Myometrial cell (primary cell): Measurements from ENCODE around the gene STAT2. TPM values are rescaled to one million over a fixed set of nuclear protein-coding genes. Genes with fewer than 3 reads are reported as not detected.

Experiments used
- total RNA-seq: library from RNA; depleted of rRNA; stranded (reverse); fragments of >200 nt; gene quantifications from 2 replicates; pipeline ENCODE4 v1.2.3, GENCODE V29; 2015

Gene STAT2
- total RNA-seq, result 135 and 143 TPM in 2 replicates

DNA sequence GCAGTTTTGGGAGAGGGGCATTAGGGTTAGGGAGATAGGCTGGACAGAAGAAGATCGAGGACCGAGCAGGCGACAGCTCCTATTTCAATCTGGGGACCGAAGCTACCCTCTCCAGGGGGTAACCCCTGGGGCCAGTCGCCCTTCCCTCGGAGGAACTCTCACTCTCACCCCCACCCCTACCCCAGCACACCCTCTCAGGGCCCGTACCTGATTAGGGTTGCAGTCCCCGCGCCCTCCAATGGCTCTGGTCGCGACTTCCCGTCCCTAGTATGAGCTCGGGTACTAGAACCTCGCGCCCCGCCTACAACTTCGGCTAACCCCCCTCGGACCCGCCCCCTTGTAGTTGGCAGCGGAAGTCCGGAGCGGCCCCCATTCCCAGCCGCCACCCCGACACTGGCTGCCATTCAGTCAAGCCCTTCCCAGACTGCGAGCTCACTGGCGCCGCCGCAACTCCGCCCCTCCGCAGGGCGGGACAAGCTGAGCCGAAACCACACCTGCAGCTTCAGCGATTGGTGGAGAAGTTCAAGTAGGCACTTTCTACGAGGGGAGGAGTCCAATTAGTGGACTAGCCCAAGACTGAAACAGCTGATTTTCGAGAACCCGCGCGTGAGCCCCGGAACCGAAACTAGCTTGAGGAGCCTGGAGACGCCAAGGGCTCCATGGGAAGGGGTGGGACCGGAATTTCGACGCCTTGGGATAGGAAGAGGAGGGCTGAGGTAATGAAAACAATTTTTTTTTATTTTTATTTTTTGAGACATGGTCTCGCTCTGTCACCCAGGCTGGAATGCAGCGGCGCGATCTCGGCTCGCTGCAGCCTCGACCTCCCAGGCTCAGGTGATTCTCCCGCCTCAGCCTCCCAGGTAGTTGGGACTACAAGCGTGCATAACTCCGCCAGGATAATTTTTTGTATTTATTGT is at the start of gene STAT2:
STAT2 (minus strand) TSS at position 257 of the 917 bp plus-strand sequence. CDS start 3,536 bp downstream, outside the sequence.

DNA sequence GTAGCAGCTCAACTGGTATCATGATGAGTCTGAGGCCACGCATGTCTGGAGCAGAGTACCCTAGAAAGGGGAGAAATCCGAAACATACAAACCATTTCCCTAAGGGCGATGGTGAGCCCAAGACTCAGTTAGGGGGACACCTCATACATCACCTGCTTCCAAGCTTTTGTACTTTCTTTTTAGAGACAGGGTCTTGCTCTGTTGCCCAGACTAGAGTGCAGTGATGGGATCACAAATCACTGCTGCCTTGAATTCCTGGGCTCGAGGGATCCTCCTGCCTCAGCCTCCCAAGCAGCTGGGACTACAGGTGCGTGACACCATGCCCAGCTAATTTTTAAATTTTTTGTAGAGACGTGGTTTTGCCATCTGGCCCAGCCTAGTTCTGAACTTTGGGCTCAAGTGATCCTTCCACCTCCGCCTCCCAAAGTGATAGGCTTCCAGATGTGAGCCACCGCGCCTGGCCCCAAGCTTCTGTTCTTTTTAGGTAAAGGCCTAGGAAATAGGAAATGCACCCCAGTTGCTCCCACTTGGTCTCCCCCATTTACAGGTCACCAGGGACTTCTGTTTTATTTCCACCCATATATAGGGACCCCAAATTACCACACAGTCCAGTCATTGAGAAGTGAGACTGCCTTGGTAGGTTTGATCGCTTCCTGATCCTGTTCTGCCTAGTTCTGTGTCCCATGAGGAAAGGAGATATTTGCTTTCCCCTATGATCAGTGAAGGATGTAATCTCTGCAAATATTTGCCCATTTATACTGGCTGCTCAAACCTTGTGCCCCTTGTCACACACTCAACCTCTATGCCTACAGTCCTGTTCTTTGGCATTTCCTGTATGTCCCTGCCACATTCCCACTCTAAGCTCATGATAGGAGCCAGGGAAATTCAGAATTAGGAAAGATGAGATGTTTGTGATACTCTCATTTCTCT is 2.5 kb upstream of the STAT2 start, which contains the start of gene APOF:
APOF (minus strand) TSS at position 728 of the 930 bp plus-strand sequence; CDS start at position 616, 112 bp downstream.

DNA sequence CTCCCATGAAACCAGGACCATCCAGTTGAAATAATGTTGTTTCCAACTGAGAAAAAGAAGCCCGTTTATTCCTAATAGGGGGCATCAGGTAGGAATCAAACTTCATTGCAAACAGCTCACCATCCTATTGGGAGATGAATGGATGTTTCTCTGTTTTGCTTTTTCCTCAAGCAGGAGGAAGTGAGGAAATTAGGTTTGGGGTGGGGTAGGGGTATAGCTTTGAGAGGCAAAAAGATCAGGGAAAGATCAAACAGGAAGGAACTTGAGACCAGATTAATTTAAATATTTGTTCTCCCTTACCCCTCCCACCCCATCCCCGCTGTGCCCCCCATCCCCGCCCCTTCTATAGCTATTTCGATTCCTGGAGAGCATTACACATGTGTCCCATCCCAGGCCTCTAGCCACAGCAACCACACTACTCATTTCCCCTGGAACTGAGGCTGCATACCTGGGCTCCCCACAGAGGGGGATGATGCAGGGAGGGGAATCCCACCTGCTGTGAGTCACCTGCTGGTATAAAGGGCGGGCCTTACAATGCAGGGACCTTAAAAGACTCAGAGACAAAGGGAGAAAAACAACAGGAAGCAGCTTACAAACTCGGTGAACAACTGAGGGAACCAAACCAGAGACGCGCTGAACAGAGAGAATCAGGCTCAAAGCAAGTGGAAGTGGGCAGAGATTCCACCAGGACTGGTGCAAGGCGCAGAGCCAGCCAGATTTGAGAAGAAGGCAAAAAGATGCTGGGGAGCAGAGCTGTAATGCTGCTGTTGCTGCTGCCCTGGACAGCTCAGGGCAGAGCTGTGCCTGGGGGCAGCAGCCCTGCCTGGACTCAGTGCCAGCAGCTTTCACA is 21.4 kb downstream of the STAT2 start, which contains the start of gene IL23A:
IL23A (plus strand) TSS at position 577 of the 850 bp plus-strand sequence; CDS start at position 738, 161 bp downstream.

DNA sequence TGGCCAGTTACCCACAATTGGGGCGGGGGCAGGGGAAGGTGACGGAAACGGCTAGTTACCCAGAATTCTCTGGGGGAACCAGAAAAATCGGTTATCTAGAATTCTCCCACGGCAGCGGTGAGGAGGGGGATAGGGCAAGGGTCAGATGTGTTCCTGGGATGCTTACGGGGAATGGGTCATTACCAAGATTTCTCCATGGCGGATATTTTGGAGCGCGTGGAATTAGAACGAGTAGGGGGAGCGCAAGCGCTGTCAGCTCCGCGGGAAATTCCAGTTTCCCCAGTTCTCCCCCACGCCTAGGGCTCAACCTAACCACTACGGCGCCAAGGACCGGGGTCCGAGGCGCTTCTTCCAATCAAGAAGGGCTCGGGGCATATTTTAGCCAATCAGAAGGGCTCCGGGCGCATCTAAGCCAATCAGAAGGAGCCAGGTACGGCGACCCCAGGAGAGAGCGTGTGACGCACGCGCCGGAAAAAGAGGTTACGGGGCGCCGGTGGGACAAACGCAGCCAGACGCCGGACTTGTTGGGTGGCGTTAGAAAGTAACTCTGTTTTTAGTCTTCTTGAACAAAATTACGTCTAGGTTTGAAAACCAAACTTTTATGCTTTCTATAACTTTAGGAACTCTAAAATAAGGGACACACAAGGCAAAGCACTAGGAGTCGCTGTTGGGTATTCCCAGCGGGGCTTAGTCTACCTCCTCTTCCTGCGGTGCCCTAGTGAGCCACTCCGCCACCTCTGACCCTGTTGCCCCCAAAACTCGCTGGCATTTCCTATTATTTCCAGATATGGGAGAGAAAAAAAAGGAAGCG is 26.0 kb downstream of the STAT2 start, which contains the start of gene PAN2:
PAN2 (minus strand) TSS at position 322 of the 811 bp plus-strand sequence. CDS start 906 bp downstream, outside the sequence.

DNA sequence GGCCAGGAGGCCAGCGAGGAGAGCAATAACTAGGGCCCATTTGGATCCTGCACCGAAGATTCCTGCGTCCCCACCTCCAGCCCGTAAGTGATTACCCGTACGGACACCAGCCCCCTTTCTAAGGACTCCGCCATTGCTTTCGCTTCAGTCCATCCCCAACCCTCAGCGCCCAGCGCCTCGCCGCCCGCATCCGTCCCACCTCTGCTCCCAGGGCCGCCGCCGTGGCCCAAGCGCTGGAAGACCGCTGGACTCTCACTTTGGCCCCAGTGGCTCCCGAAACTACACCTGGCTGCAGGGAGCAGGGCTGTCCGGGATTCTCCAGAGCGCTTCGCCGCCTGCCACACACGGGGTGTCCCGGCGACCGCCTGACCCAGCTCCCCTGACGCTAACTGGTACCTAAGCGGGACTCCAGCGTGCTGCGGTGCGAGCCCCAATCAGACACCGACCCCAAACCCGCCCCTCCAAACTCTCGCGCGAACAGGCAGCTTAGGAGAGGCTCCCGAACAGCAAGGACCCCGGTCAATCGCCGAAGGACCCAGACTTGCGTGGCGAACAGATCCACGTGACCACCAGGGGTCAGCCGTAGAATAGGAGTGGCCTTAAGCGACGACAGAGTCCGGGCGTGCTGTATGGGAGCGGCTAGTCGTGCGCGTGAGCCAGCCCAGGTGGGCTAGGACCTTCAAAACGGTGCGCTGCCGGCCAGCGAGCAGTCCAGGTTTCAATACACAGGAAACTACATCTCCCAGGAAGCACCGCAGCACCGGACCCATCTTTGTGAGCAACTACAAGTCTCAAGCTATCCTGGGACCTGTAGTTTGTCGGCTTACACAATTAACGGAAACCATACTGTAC is 44.1 kb downstream of the STAT2 start, which contains the start of gene CNPY2:
CNPY2 (minus strand) TSS at position 367 of the 852 bp plus-strand sequence. CDS start 771 bp downstream, outside the sequence.

DNA sequence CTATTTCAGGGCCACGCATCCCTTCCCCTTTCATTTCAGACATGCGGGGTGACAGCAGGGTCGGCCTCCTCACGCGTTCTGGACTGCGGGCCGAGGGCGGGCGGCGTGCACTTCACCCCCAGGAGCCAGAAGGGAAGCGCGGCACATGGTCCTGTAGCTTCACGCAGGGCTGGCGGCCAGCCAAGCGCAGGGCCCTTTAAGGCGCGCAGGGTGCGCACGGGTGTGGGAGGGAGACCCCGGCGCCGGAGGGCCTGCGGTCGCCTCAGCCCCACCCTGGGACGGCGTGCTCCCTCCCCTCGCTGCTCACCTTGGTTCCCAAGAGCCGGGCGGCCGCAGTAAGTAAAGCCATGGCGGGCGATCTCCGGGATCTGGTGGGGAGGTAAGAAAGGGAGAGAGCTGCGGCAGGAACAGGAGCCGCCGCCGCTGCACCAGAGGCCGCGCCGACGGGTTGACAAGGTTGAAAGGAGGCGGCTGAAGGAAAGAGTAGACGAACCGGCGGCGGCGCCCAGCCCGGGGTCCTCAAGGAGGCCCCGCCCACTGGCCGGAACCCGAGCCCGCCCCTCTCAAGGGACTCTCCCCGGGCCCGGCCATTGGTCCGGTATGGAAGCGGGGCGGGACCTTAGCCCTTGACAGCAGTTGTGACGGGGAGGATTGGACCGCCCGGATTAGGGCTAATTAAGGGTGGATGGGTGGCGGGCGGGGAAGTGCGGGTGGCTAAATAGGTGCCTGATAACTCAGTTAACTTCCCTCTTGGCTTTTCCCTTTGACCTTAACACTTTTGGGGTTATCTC is 59.9 kb downstream of the STAT2 start, which contains the start of gene CS:
CS (minus strand) TSS at position 478 of the 791 bp plus-strand sequence; CDS start at position 349, 129 bp downstream.

Other genes starting within 250 kb of the STAT2 start
- gene RPL41, start 243.5 kb downstream of the STAT2 start, total RNA-seq, result 2,864 and 3,592 TPM in 2 replicates
- gene ZC3H10, start 241.8 kb downstream of the STAT2 start, total RNA-seq, result 2.6 and 4.8 TPM in 2 replicates
- 240 and 325 TPM in 2 replicates for gene ESYT1, start 231.8 kb downstream of the STAT2 start, total RNA-seq
- 92.5 and 126 TPM in 2 replicates for gene MYL6B, start 207.5 kb downstream of the STAT2 start, total RNA-seq
- 2,877 and 3,219 TPM in 2 replicates for gene MYL6, start 201.7 kb downstream of the STAT2 start, total RNA-seq
- gene SMARCC2, start 170.6 kb downstream of the STAT2 start, total RNA-seq, result 30.7 and 32.3 TPM in 2 replicates
- gene RNF41, start 138.2 kb downstream of the STAT2 start, total RNA-seq, result 102 and 109 TPM in 2 replicates
- 60.1 and 75.0 TPM in 2 replicates for gene NABP2, start 135.8 kb downstream of the STAT2 start, total RNA-seq
- not detected in 2 replicates for gene SLC39A5, start 130.1 kb downstream of the STAT2 start, total RNA-seq
- gene ANKRD52, start 101.7 kb downstream of the STAT2 start, total RNA-seq, result 9.2 and 12.4 TPM in 2 replicates
- 7.4 and 13.5 TPM in 2 replicates for gene COQ10A, start 93.2 kb downstream of the STAT2 start, total RNA-seq
- gene CS, start 59.8 kb downstream of the STAT2 start, total RNA-seq, result 141 and 149 TPM in 2 replicates
- gene CNPY2, start 44.1 kb downstream of the STAT2 start, total RNA-seq, result 110 and 166 TPM in 2 replicates
- 13.3 and 13.8 TPM in 2 replicates for gene PAN2, start 26.1 kb downstream of the STAT2 start, total RNA-seq
- gene IL23A, start 21.2 kb downstream of the STAT2 start, total RNA-seq, result not detected in 2 replicates
- not detected in 2 replicates for gene APOF, start 2.8 kb upstream of the STAT2 start, total RNA-seq
- 13.3 and 19.7 TPM in 2 replicates for gene TIMELESS, start 89.3 kb upstream of the STAT2 start, total RNA-seq
- not detected in 2 replicates for gene MIP, start 94.5 kb upstream of the STAT2 start, total RNA-seq
- gene SPRYD4, start 108.5 kb upstream of the STAT2 start, total RNA-seq, result 1.4 and 1.8 TPM in 2 replicates
- 0.71 TPM in 1 of 2 replicates, not detected in the other for gene GLS2, start 128.1 kb upstream of the STAT2 start, total RNA-seq
- 13.6 and 16.4 TPM in 2 replicates for gene RBMS2, start 161.7 kb upstream of the STAT2 start, total RNA-seq